GM23338 (cell line): ENCODE results near the gene FN1. TPM values are rescaled to one million over a fixed set of nuclear protein-coding genes. Genes with fewer than 3 reads are reported as not detected.

ENCODE experiments used
- ATAC-seq: fragments of 200-7000 bp; cut with Tn5 transposase; 3 replicates; pipeline ENCODE4 v1.9.1; 2020
- DNase-seq: peaks from one replicate; pipeline ENCODE4 v3.0.0-alpha.2; 2015; ENCODE audit warnings: low spot score
- H2AFZ ChIP-seq: fragments of 200-600 bp; sonication (generic); 2 replicates; pipeline ENCODE4 v1.8.0; 2016; ENCODE audit warnings: antibody characterized with exemption, mild to moderate bottlenecking, moderate library complexity
- H3F3A ChIP-seq: fragments of 200-600 bp; sonication (generic); replicated peaks from 2 replicates; pipeline ENCODE4 v1.8.0; 2017; ENCODE audit warnings: antibody characterized with exemption, mixed run types, low read depth
- H3K27ac ChIP-seq: fragments of 200-600 bp; sonication (generic); 2 replicates; pipeline ENCODE4 v1.6.1; 2016; ENCODE audit warnings: low read depth
- H3K27me3 ChIP-seq: fragments of 200-600 bp; sonication (generic); 2 replicates; pipeline ENCODE4 v1.8.0; 2016; ENCODE audit warnings: mild to moderate bottlenecking, mixed run types, moderate library complexity; ENCODE audit not compliant: insufficient read depth
- H3K36me3 ChIP-seq: fragments of 200-600 bp; sonication (generic); 2 replicates; pipeline ENCODE4 v1.8.0; 2016; ENCODE audit warnings: mild to moderate bottlenecking; ENCODE audit not compliant: insufficient read depth
- H3K4me1 ChIP-seq: fragments of 200-600 bp; sonication (generic); 2 replicates; pipeline ENCODE4 v1.8.0; 2016; ENCODE audit warnings: mild to moderate bottlenecking, moderate library complexity; ENCODE audit not compliant: insufficient read depth
- H3K4me2 ChIP-seq: fragments of 200-600 bp; sonication (generic); 2 replicates; pipeline ENCODE4 v1.7.1; 2017; ENCODE audit warnings: mixed run types
- H3K4me3 ChIP-seq: fragments of 200-600 bp; sonication (generic); 2 replicates; pipeline ENCODE4 v1.6.1; 2016; ENCODE audit warnings: mixed run types
- H3K79me2 ChIP-seq: fragments of 200-600 bp; sonication (generic); replicated peaks from 2 replicates; pipeline ENCODE4 v1.8.0; 2017; ENCODE audit warnings: mild to moderate bottlenecking; ENCODE audit not compliant: insufficient read depth
- H3K9me2 ChIP-seq: fragments of 200-600 bp; sonication (generic); 2 replicates; pipeline ENCODE4 v1.8.0; 2017; ENCODE audit not compliant: insufficient read depth
- H4K20me1 ChIP-seq: fragments of 200-600 bp; sonication (generic); replicated peaks from 2 replicates; pipeline ENCODE4 v1.8.0; 2017; ENCODE audit warnings: mild to moderate bottlenecking; ENCODE audit not compliant: insufficient read depth
- H3K27ac Mint-ChIP-seq: 2 replicates; pipeline ENCODE4 v1.8.0; 2020; ENCODE audit warnings: inconsistent platforms, mild to moderate bottlenecking, moderate library complexity, mixed read lengths
- H3K27me3 Mint-ChIP-seq: 3 replicates; pipeline ENCODE4 v1.8.0; 2022; ENCODE audit warnings: low read depth, mild to moderate bottlenecking, moderate library complexity, mixed read lengths, inconsistent platforms; ENCODE audit not compliant: insufficient read depth, poor library complexity
- H3K36me3 Mint-ChIP-seq: 3 replicates; pipeline ENCODE4 v1.8.0; 2021; ENCODE audit warnings: low read depth, mild to moderate bottlenecking, inconsistent platforms, moderate library complexity, mixed read lengths
- H3K4me1 Mint-ChIP-seq: 3 replicates; pipeline ENCODE4 v1.8.0; 2020; ENCODE audit warnings: mild to moderate bottlenecking, inconsistent platforms, mixed read lengths
- H3K4me3 Mint-ChIP-seq: 3 replicates; pipeline ENCODE4 v1.8.0; 2021; ENCODE audit warnings: moderate library complexity, mild to moderate bottlenecking, inconsistent platforms, mixed read lengths
- H3K9me3 Mint-ChIP-seq: 3 replicates; pipeline ENCODE4 v1.8.0; 2020; ENCODE audit warnings: moderate library complexity, mild to moderate bottlenecking, inconsistent platforms, mixed read lengths
- CREB1 ChIP-seq: fragments of 250-450 bp; sonication (Bioruptor Pico); IDR thresholded peaks from 2 replicates; pipeline ENCODE4 v1.5.0; 2020; ENCODE audit warnings: low read depth, mild to moderate bottlenecking, moderate library complexity
- ETS1 ChIP-seq: IDR thresholded peaks from 2 replicates; pipeline ENCODE4 v1.6.1; 2016; ENCODE audit warnings: antibody characterized with exemption
- EZH2 ChIP-seq: fragments of 200-600 bp; sonication (generic); IDR thresholded peaks from one replicate; pipeline ENCODE4 v1.8.0; 2017; ENCODE audit warnings: antibody characterized with exemption, mild to moderate bottlenecking, low read depth; ENCODE audit not compliant: unreplicated experiment
- JUNB ChIP-seq: IDR thresholded peaks from one replicate; pipeline ENCODE4 v1.6.1; 2016; ENCODE audit warnings: antibody characterized with exemption; ENCODE audit not compliant: unreplicated experiment
- NANOG ChIP-seq: IDR thresholded peaks from 2 replicates; pipeline ENCODE4 v1.6.1; 2016; ENCODE audit warnings: antibody characterized with exemption, borderline replicate concordance
- POLR2AphosphoS5 ChIP-seq: IDR thresholded peaks from 2 replicates; pipeline ENCODE4 v1.6.1; 2016; ENCODE audit warnings: antibody characterized with exemption, low read depth
- STAT1 ChIP-seq: IDR thresholded peaks from one replicate; pipeline ENCODE4 v1.6.1; 2016; ENCODE audit warnings: antibody characterized with exemption; ENCODE audit not compliant: unreplicated experiment
- ZNF462 ChIP-seq: fragments of 250-450 bp; sonication (Bioruptor Pico); IDR thresholded peaks from 2 replicates; pipeline ENCODE4 v1.5.0; 2020; ENCODE audit warnings: mild to moderate bottlenecking, moderate library complexity
- polyA plus RNA-seq: library from polyadenylated mRNA; unstranded; fragments of >200 nt; fragmentation: Nextera tagmentation; extraction: Ambion mirVana; gene quantifications from 2 replicates; pipeline ENCODE4 v1.2.1, GENCODE V29; 2016
- total RNA-seq: library from RNA; depleted of rRNA; stranded (reverse); fragments of >200 nt; shearing (Covaris generic); gene quantifications from 2 replicates; pipeline ENCODE4 v1.2.3, GENCODE V29; 2014
- TF ChIP-seq, protein P1 (sequence below), 2 experiments: fragments of 200-600 bp in 1 of 2; sonication (generic) in 1 of 2; conservative IDR thresholded peaks; 2 replicates each; pipeline versions ENCODE4 v1.5.1 to v1.6.1; 2016 to 2017; ENCODE audit warnings: antibody characterized with exemption in 2 of 2, low read depth in 2 of 2, mild to moderate bottlenecking in 2 of 2, moderate library complexity in 1 of 2

The FN1 gene
- total and polyA plus RNA-seq, 2 experiments from 2014 or later, result 79.6 to 255 TPM

GRCh38 chr2:215315301-215315700 is 120.6 kb downstream of the FN1 start (continued):
- TF ChIP-seq ETS1 (no peak), EZH2 (no peak), ZNF462 (CRISPR knock-in tag) (no peak), NANOG (no peak), JUNB (no peak), STAT1 (no peak)

GRCh38 chr2:215314896-215315295 is 121.0 kb downstream of the FN1 start:
- H3K36me3 Mint-ChIP-seq, result peaks cover 71% of the 10 kb centered on the region
- H3K4me1 ChIP-seq, result peaks cover 14% of the 10 kb centered on the region
- no peak overlapping the region for H3K4me3 Mint-ChIP-seq
- peaks cover 40% of the 10 kb centered on the region for H3K36me3 ChIP-seq
- peaks cover 10% of the 10 kb centered on the region for H3K27me3 Mint-ChIP-seq
- H3K9me2 ChIP-seq, result no peaks in the 10 kb centered on the region
- H3K27me3 ChIP-seq, result no peaks in the 10 kb centered on the region
- peaks cover 80% of the 10 kb centered on the region for H3K79me2 ChIP-seq
- ATAC-seq, result no peak
- H3K4me3 ChIP-seq, result no peak overlapping the region
- no peaks in the 10 kb centered on the region; the same call in 2 of the 3 replicates for H3K9me3 Mint-ChIP-seq
- 0 out of 2 replicates have a peak overlapping the region, but pooled peaks have one; percentile 20 for H3K27ac Mint-ChIP-seq
- TF ChIP-seq, protein P1, sequence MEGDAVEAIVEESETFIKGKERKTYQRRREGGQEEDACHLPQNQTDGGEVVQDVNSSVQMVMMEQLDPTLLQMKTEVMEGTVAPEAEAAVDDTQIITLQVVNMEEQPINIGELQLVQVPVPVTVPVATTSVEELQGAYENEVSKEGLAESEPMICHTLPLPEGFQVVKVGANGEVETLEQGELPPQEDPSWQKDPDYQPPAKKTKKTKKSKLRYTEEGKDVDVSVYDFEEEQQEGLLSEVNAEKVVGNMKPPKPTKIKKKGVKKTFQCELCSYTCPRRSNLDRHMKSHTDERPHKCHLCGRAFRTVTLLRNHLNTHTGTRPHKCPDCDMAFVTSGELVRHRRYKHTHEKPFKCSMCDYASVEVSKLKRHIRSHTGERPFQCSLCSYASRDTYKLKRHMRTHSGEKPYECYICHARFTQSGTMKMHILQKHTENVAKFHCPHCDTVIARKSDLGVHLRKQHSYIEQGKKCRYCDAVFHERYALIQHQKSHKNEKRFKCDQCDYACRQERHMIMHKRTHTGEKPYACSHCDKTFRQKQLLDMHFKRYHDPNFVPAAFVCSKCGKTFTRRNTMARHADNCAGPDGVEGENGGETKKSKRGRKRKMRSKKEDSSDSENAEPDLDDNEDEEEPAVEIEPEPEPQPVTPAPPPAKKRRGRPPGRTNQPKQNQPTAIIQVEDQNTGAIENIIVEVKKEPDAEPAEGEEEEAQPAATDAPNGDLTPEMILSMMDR (conservative IDR thresholded peaks at IDR 0.05; ENCODE audit: low read depth in 2 of 2), result no peak
- TF ChIP-seq EZH2, result no peak
- no peak for TF ChIP-seq CREB1
- no peak for TF ChIP-seq STAT1
- TF ChIP-seq JUNB, result no peak
- no peak for TF ChIP-seq POLR2AphosphoS5
- H4K20me1 ChIP-seq, result 0 out of 2 replicates have a peak, but pooled peaks cover 15% of the 10 kb centered on the region
- no peak overlapping the region for H2AFZ ChIP-seq
- no peaks in the 10 kb centered on the region for H3F3A ChIP-seq
- no peak for DNase-seq
- 0 out of 2 replicates have a peak overlapping the region, but pooled peaks have one; percentile 33 for H3K27ac ChIP-seq
- no peak overlapping the region for H3K4me2 ChIP-seq
- peaks cover 19% of the 10 kb centered on the region for H3K4me1 Mint-ChIP-seq
